ENCODE measurements around the gene CPEB1.
"Not testable (repeated sequence)": the region's sequence is repeated elsewhere in the genome, so short reads cannot be mapped to it uniquely, and the experiment has no call there.

The CPEB1 gene

DNA sequence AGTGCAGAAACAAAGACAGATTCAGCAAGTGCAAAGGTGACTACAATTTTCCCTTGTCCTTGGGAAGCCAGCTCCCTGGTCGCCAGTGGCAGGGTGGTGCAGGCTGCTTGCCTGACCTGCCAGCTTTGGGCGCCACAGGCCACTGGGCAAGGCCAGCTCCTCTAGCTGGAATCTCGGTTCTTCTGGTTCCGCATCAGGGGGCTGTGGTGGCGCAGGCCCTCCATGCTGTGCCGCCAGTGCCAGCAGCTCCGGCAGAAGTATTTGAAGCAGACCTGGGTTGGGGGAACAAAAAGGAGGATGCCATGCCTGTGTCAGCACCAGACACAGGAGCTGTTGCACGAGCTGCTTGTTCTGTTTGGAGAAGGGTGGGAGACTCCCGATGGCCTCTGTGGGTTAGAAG, 102.7 kb downstream of the CPEB1 start:
- Histone ChIP-seq H3K27ac (ENCODE audit: low read length) (no peak overlapping the region), H3K9me3 (ENCODE audit: control insufficient read depth in 1 of 2, low read length in 2 of 2) (no peaks in the 10 kb centered on the region), H3K36me3 (ENCODE audit: control insufficient read depth in 1 of 2, insufficient read depth in 2 of 2, low read length in 2 of 2) (peaks cover 0 to 14% of the 10 kb centered on the region in 2 donors), H3K4me3 (ENCODE audit: low read depth in 1 of 2, low read length in 2 of 2) (no peak overlapping the region), H3K4me1 (ENCODE audit: control insufficient read depth in 1 of 2, insufficient read depth in 2 of 2, low read length in 2 of 2) (peaks cover 0 to 4% of the 10 kb centered on the region in 2 donors), H3K27me3 (ENCODE audit: low read depth, low read length) (no peaks in the 10 kb centered on the region)

DNA sequence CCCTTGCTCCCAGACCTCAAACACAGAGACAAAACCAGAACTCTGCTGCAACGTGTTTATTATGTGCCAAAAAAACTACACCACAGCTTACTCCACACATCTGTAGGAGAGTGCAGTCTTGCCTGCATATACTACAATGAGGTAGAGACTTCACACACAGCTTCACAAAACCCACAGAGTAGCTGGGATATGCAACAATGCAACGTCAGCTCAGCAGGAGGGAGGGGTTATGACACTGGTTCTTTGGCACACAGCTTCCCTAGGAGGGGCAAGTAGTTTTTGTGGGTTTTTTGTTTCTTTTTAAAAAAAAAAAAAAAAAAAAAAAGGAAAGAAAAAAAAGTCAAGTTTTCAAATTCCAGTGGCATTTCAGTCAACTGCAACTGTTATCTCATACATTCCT, 104.0 kb downstream of the CPEB1 start:
- H3K36me3 ChIP-seq (ENCODE audit: control insufficient read depth in 1 of 2, insufficient read depth in 2 of 2, low read length in 2 of 2): peaks cover 7 to 16% of the 10 kb centered on the region in 2 donors
- H3K27me3 ChIP-seq (ENCODE audit: low read depth, low read length): no peaks in the 10 kb centered on the region
- no peak overlapping the region for H3K4me3 ChIP-seq (ENCODE audit: low read depth in 1 of 2, low read length in 2 of 2)
- H3K4me1 ChIP-seq (ENCODE audit: control insufficient read depth in 1 of 2, insufficient read depth in 2 of 2, low read length in 2 of 2): peaks cover 7 to 15% of the 10 kb centered on the region in 2 donors
- no peaks in the 10 kb centered on the region for H3K9me3 ChIP-seq (ENCODE audit: control insufficient read depth in 1 of 2, low read length in 2 of 2)
- no peak overlapping the region for H3K27ac ChIP-seq (ENCODE audit: low read length)

DNA sequence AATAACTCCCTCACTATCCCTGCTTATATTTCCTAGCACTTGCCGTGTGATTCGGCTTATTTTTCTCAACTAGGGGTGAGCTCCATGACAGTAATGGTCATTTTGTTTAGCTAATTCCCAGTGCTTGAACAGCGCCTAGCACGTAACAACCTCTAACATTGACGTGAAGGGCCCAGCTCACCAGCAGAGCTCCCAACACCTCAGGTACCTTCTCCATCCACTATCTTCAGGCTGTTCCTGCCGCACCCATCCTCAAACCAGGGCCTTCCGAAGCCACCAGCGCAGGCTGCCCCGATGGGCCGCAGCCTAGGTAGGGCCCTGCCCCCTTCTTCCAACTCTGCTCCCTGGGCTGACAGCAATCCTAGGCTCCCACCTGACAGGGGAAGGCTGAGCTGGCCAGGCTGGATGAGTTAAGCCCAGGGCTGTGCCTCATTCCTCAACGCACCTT, 106.2 kb downstream of the CPEB1 start:
- peak overlapping the region; percentile 92 to 98 for H3K4me3 ChIP-seq (ENCODE audit: low read depth in 1 of 2, low read length in 2 of 2)
- H3K27ac ChIP-seq (ENCODE audit: low read length): peak overlapping the region; percentile 95
- H3K4me1 ChIP-seq (ENCODE audit: control insufficient read depth in 1 of 2, insufficient read depth in 2 of 2, low read length in 2 of 2): peaks cover 8 to 22% of the 10 kb centered on the region in 2 donors
- no peaks in the 10 kb centered on the region for H3K9me3 ChIP-seq (ENCODE audit: control insufficient read depth in 1 of 2, low read length in 2 of 2)
- H3K27me3 ChIP-seq (ENCODE audit: low read depth, low read length): no peaks in the 10 kb centered on the region
- peaks cover 29 to 32% of the 10 kb centered on the region in 2 donors for H3K36me3 ChIP-seq (ENCODE audit: control insufficient read depth in 1 of 2, insufficient read depth in 2 of 2, low read length in 2 of 2)

DNA sequence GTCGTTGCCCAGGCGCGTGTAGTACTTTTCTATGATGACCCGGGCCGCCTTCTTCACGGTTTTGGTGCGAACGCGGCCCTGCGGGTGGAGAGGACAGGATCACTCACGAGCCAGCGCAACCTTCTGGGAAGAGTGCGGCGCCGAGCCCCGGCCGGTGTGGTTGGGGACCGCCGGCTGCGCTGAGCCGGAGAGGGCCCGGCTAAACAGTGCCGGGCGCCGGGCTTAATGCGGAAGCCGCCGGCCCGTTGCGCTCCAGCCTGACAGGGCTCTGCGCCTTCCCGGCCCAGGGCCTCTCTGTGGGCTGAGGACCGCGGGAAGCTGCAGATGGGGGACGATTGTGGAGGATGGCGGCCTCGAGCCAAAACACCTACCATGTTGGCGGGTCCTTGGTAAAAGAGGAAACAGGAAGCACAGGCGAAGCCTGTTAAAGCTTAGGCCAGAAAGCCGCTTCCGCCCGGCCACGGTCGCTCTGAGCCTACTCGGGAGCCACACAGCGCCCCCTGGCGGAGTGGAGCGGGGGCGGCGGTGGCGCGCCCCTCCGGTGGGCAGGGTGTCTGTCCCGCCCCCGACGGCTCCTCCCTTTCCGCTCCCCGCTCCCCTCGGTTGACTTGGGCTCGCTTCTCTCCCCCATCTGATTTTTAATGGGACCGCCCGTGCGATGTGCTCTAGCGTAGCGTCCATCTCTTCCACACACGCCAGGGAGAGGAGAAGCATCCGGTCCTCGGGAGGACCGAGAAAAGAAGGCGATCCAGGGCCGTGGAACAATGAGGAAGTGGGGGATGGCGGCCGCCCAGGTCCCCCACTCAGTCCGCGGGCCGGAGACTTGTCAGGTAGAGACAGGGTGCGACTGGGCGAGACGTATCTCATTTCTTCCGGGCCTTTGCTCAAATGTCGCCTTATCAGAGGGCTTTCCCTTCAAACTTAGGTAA, 106.8 kb downstream of the CPEB1 start, which contains the start of gene RPS17:
RPS17 (minus strand) TSS at position 403 of the 929 bp plus-strand sequence; CDS start at position 374, 29 bp downstream.
- H3K4me3 ChIP-seq (ENCODE audit: low read depth in 1 of 2, low read length in 2 of 2): peak within 1 kb of the TSS; percentile 92 to 98
- H3K27me3 ChIP-seq (ENCODE audit: low read depth, low read length): no peaks in the 10 kb centered on the region
- H3K4me1 ChIP-seq (ENCODE audit: control insufficient read depth in 1 of 2, insufficient read depth in 2 of 2, low read length in 2 of 2): peaks cover 8 to 22% of the 10 kb centered on the region in 2 donors
- no peaks in the 10 kb centered on the region for H3K9me3 ChIP-seq (ENCODE audit: control insufficient read depth in 1 of 2, low read length in 2 of 2)
- H3K27ac ChIP-seq (ENCODE audit: low read length): peak within 1 kb of the TSS; percentile 95
- H3K36me3 ChIP-seq (ENCODE audit: control insufficient read depth in 1 of 2, insufficient read depth in 2 of 2, low read length in 2 of 2): peaks cover 30 to 36% of the 10 kb centered on the region in 2 donors

DNA sequence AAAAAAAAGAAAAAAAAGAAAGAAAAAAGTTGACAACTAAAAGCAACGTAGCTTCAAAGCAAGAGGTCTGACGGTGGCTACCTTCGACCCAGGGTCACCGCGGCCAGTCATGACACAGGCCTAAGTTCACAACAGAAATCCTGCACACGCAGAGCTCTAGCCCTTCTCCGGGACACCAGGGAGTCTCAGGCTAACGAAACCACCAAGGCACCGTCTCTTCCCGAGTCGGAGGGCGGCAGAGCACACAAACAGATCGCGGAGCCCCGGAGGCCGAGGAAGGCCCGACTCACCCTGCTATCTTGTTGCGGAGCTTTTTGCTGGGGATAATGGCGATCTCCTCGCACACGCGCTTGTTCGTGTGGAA, 107.5 kb downstream of the CPEB1 start:
- Histone ChIP-seq H3K4me3 (ENCODE audit: low read depth in 1 of 2, low read length in 2 of 2) (peak overlapping the region; percentile 92 to 98), H3K27me3 (ENCODE audit: low read depth, low read length) (no peaks in the 10 kb centered on the region), H3K4me1 (ENCODE audit: control insufficient read depth in 1 of 2, insufficient read depth in 2 of 2, low read length in 2 of 2) (peaks cover 8 to 22% of the 10 kb centered on the region in 2 donors)

DNA sequence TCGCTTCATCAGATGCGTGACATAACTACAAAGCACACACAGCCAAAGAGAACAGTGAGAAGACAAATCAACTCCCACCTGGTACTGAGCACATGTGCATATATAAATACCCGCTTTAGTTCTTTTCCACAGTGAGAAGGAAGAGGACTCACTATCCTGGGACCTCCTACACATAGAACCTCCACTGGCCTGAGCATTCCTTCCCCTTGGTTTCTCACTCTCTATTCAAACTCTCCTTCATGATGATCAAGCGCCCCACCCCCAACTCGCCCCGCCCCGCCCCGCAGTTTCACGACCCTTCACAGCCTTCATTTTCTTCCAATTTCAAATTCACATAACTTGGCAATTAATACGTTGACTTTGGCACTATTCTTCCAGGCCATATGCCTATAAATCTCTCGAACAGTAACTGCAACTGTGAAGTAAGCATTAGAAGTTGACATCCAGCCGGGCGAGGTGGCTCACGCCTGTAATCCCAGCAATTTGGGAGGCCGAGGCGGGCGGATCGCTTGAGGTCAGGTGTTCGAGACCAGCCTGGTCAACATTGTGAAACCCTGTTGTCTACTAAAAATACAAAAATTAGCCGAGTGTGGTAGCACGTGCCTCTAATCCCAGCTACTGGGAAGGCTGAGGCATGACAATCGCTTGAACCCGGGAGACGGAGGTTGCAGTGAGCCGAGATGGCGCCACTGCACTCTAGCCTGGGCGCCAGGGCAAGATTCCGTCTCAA, 108.0 kb downstream of the CPEB1 start:
- Histone ChIP-seq H3K27ac (ENCODE audit: low read length) (peak overlapping the region; percentile 75), H3K36me3 (ENCODE audit: control insufficient read depth in 1 of 2, insufficient read depth in 2 of 2, low read length in 2 of 2) (peaks cover 30 to 36% of the 10 kb centered on the region in 2 donors), H3K9me3 (ENCODE audit: control insufficient read depth in 1 of 2, low read length in 2 of 2) (no peaks in the 10 kb centered on the region), H3K27me3 (ENCODE audit: low read depth, low read length) (no peaks in the 10 kb centered on the region), H3K4me1 (ENCODE audit: control insufficient read depth in 1 of 2, insufficient read depth in 2 of 2, low read length in 2 of 2) (peaks cover 8 to 22% of the 10 kb centered on the region in 2 donors), H3K4me3 (ENCODE audit: low read depth in 1 of 2, low read length in 2 of 2) (peak overlapping the region; percentile 92 to 98)

More for the DNA sequence above, 107.5 kb downstream of the CPEB1 start:
- Histone ChIP-seq H3K36me3 (ENCODE audit: control insufficient read depth in 1 of 2, insufficient read depth in 2 of 2, low read length in 2 of 2) (peaks cover 30 to 32% of the 10 kb centered on the region in 2 donors), H3K9me3 (ENCODE audit: control insufficient read depth in 1 of 2, low read length in 2 of 2) (no peaks in the 10 kb centered on the region), H3K27ac (ENCODE audit: low read length) (peak overlapping the region; percentile 75)

GRCh38 chr15:82537351-82537908, 109.7 kb downstream of the CPEB1 start:
- no peak overlapping the region for H3K4me3 ChIP-seq (ENCODE audit: low read depth in 1 of 2, low read length in 2 of 2)
- peaks cover 30 to 47% of the 10 kb centered on the region in 2 donors for H3K36me3 ChIP-seq (ENCODE audit: control insufficient read depth in 1 of 2, insufficient read depth in 2 of 2, low read length in 2 of 2)
- H3K4me1 ChIP-seq (ENCODE audit: control insufficient read depth in 1 of 2, insufficient read depth in 2 of 2, low read length in 2 of 2): peaks cover 8 to 22% of the 10 kb centered on the region in 2 donors
- H3K9me3 ChIP-seq (ENCODE audit: control insufficient read depth in 1 of 2, low read length in 2 of 2): no peaks in the 10 kb centered on the region
- no peak overlapping the region for H3K27ac ChIP-seq (ENCODE audit: low read length)
- H3K27me3 ChIP-seq (ENCODE audit: low read depth, low read length): no peaks in the 10 kb centered on the region

- Histone ChIP-seq H3K9me3 (ENCODE audit: control insufficient read depth in 1 of 2, low read length in 2 of 2) (no peaks in the 10 kb centered on the region), H3K27ac (ENCODE audit: low read length) (no peak overlapping the region), H3K4me3 (ENCODE audit: low read depth in 1 of 2, low read length in 2 of 2) (no peak overlapping the region), H3K27me3 (ENCODE audit: low read depth, low read length) (no peaks in the 10 kb centered on the region), H3K36me3 (ENCODE audit: control insufficient read depth in 1 of 2, insufficient read depth in 2 of 2, low read length in 2 of 2) (peaks cover 30 to 47% of the 10 kb centered on the region in 2 donors), H3K4me1 (ENCODE audit: control insufficient read depth in 1 of 2, insufficient read depth in 2 of 2, low read length in 2 of 2) (peaks cover 8 to 22% of the 10 kb centered on the region in 2 donors)
Measured at GRCh38 chr15:82536409-82537350, 110.5 kb downstream of the CPEB1 start.

GRCh38 chr15:82535566-82536408, 111.4 kb downstream of the CPEB1 start:
- no peak overlapping the region for H3K27ac ChIP-seq (ENCODE audit: low read length)
- peaks cover 30 to 47% of the 10 kb centered on the region in 2 donors for H3K36me3 ChIP-seq (ENCODE audit: control insufficient read depth in 1 of 2, insufficient read depth in 2 of 2, low read length in 2 of 2)
- H3K4me3 ChIP-seq (ENCODE audit: low read depth in 1 of 2, low read length in 2 of 2): no peak overlapping the region
- H3K27me3 ChIP-seq (ENCODE audit: low read depth, low read length): no peaks in the 10 kb centered on the region
- H3K9me3 ChIP-seq (ENCODE audit: control insufficient read depth in 1 of 2, low read length in 2 of 2): no peaks in the 10 kb centered on the region
- H3K4me1 ChIP-seq (ENCODE audit: control insufficient read depth in 1 of 2, insufficient read depth in 2 of 2, low read length in 2 of 2): peaks cover 8 to 21% of the 10 kb centered on the region in 2 donors

- H3K27me3 ChIP-seq (ENCODE audit: low read depth, low read length); H3K4me3 ChIP-seq (ENCODE audit: low read depth in 1 of 2, low read length in 2 of 2); H3K27ac ChIP-seq (ENCODE audit: low read length); H3K9me3 ChIP-seq (ENCODE audit: control insufficient read depth in 1 of 2, low read length in 2 of 2): not testable (repeated sequence)
- H3K36me3 ChIP-seq (ENCODE audit: control insufficient read depth in 1 of 2, insufficient read depth in 2 of 2, low read length in 2 of 2): peaks cover 30 to 47% of the 10 kb centered on the region in 2 donors
- peaks cover 8 to 25% of the 10 kb centered on the region in 2 donors for H3K4me1 ChIP-seq (ENCODE audit: control insufficient read depth in 1 of 2, insufficient read depth in 2 of 2, low read length in 2 of 2)
Measured at GRCh38 chr15:82535151-82535550, 112.0 kb downstream of the CPEB1 start.
